ENCODE data around the gene KIAA1143.

GRCh38 chr3:44795197-44795596 lies 33.8 kb upstream of the KIAA1143 start:
- TF ChIP-seq CTCF (IDR thresholded peaks at IDR 0.05): no peak
- no peak for TF ChIP-seq POLR2A (IDR thresholded peaks at IDR 0.05)
- no peak for TF ChIP-seq POLR2AphosphoS5 (IDR thresholded peaks at IDR 0.05)
